HG03097 (cell line): ENCODE data around the gene SSPN.

Experiments
- ATAC-seq: cut with Tn5 transposase; IDR thresholded peaks from one replicate; pipeline ENCODE4 v1.9.1; 2021; ENCODE audit not compliant: unreplicated experiment, low FRiP score

The SSPN gene

GRCh38 chr12:26185532-26186320 is 9.6 kb upstream of the SSPN start:
- ATAC-seq = no peak

GRCh38 chr12:26187014-26187798 is 8.2 kb upstream of the SSPN start:
- no peak for ATAC-seq

- ATAC-seq = no peak
Observed at GRCh38 chr12:26188127-26188526, 7.2 kb upstream of the SSPN start.

GRCh38 chr12:26188641-26189040 is 6.7 kb upstream of the SSPN start:
- ATAC-seq = no peak

- no peak for ATAC-seq
Observed at GRCh38 chr12:26192142-26192541, 3.2 kb upstream of the SSPN start.

GRCh38 chr12:26193539-26193938 is 1.8 kb upstream of the SSPN start:
- ATAC-seq = no peak

GRCh38 chr12:26195641-26196420 is 458 bp downstream of the SSPN start:
- no peak for ATAC-seq

GRCh38 chr12:26196421-26196716 is 996 bp downstream of the SSPN start:
- no peak for ATAC-seq

- no peak for ATAC-seq
Observed at GRCh38 chr12:26197832-26198231, 2.5 kb downstream of the SSPN start.

- no peak for ATAC-seq
Observed at GRCh38 chr12:26198742-26199141, 3.4 kb downstream of the SSPN start.

- ATAC-seq = no peak
Observed at GRCh38 chr12:26203167-26203780, 7.9 kb downstream of the SSPN start.

- no peak for ATAC-seq
Observed at GRCh38 chr12:26204612-26205289, 9.4 kb downstream of the SSPN start.

- no peak for ATAC-seq
Observed at GRCh38 chr12:26205298-26205697, 9.9 kb downstream of the SSPN start.

- no peak for ATAC-seq
Observed at GRCh38 chr12:26205941-26206340, 10.6 kb downstream of the SSPN start.

- ATAC-seq = no peak
Observed at GRCh38 chr12:26211331-26211730, 16.0 kb downstream of the SSPN start.

- ATAC-seq = no peak
Observed at GRCh38 chr12:26212396-26212795, 17.0 kb downstream of the SSPN start.

- no peak for ATAC-seq
Observed at GRCh38 chr12:26212988-26213387, 17.6 kb downstream of the SSPN start.

GRCh38 chr12:26214121-26214520 is 18.7 kb downstream of the SSPN start:
- ATAC-seq = no peak

- ATAC-seq = no peak
Observed at GRCh38 chr12:26219736-26220135, 24.4 kb downstream of the SSPN start.

GRCh38 chr12:26224657-26225056 is 29.3 kb downstream of the SSPN start:
- no peak for ATAC-seq
